Body of pancreas (tissue), 4 donors: Measurements from ENCODE around the gene PIEZO2. TPM values are rescaled to one million over a fixed set of nuclear protein-coding genes. Genes with fewer than 3 reads are reported as not detected.

Source experiments
- ATAC-seq: fragments of 150-250 bp; one replicate; pipeline ENCODE4 v1.9.1; 2016
- DNase-seq, 4 donors: peaks; one replicate each; pipeline ENCODE4 v3.0.0-alpha.2; 2019
- H3K27ac ChIP-seq, 4 donors: fragments of 200-600 bp; sonication (generic); 1 replicate in 3 of 4; 2 replicates in 1 of 4; pipeline versions ENCODE4 v1.5.1 to v1.6.1; 2016 to 2019; ENCODE audit warnings: mild to moderate bottlenecking in 1 of 4, mixed read lengths in 1 of 4, moderate library complexity in 1 of 4
- H3K27me3 ChIP-seq, 2 donors: fragments of 200-600 bp; sonication (generic); one replicate each; pipeline ENCODE4 v1.6.0; 2016; ENCODE audit warnings: mild to moderate bottlenecking in 1 of 2
- H3K36me3 ChIP-seq, 2 donors: fragments of 200-600 bp; sonication (generic); replicated peaks in 1 of 2; 2 replicates each; pipeline ENCODE4 v1.5.1; 2016; ENCODE audit warnings: low read depth in 2 of 2; ENCODE audit not compliant: insufficient read depth in 1 of 2
- H3K4me1 ChIP-seq: fragments of 200-600 bp; sonication (generic); one replicate; pipeline ENCODE4 v1.6.0; 2016
- H3K4me3 ChIP-seq, 2 donors: fragments of 200-600 bp; sonication (generic); 1 replicate in 1 of 2; 2 replicates in 1 of 2; pipeline ENCODE4 v1.5.1; 2016 to 2019
- H3K9me3 ChIP-seq, 3 donors: fragments of 200-600 bp; sonication (generic); 1 replicate in 2 of 3; 2 replicates in 1 of 3; pipeline ENCODE4 v1.5.1; 2016
- CTCF ChIP-seq, 7 experiments: fragments of 450-650 bp in 4 of 7; fragments of 200-600 bp in 3 of 7; sonication (generic) in 3 of 7; IDR thresholded peaks; one replicate each; pipeline ENCODE4 v1.5.1; 2016 to 2019; ENCODE audit warnings: antibody characterized with exemption in 7 of 7
- POLR2A ChIP-seq, 3 donors: fragments of 450-650 bp; IDR thresholded peaks; one replicate each; pipeline ENCODE4 v1.6.1; 2016; ENCODE audit warnings: antibody characterized with exemption in 3 of 3, mild to moderate bottlenecking in 2 of 3
- WGBS, 2 donors: methylation state at CpG; one replicate each; pipeline ENCODE4 v1.1.5; 2017; 5-methylcytosine and 5-hydroxymethylcytosine counted together
- intact Hi-C: fragments of 100-400 bp; cut with DNase I; formaldehyde crosslinking; loops from one replicate; pipeline ENCODE4 v1.15.1; 2023
- total RNA-seq, 2 donors: library from RNA; depleted of rRNA; stranded (reverse); fragments of >200 nt; gene quantifications; one replicate each; pipeline ENCODE4 v1.1.0, GENCODE V29; 2016

The PIEZO2 gene
- total RNA-seq, 2 donors from 2014 or later: 0.33 to 40.7 TPM

GRCh38 chr18:10679557-10680270, 469.7 kb downstream of the PIEZO2 start:
- Histone ChIP-seq H3K4me3 (no peak overlapping the region), H3K36me3 (no peaks in the 10 kb centered on the region), H3K27me3 (no peaks in the 10 kb centered on the region), H3K9me3 (no peaks in the 10 kb centered on the region), H3K4me1 (no peaks in the 10 kb centered on the region), H3K27ac (no peak overlapping the region)
- WGBS, 2 donors: 64 to 65% methylated on average over 3 of the region's 3 CpGs
- no peak for DNase-seq
- TF ChIP-seq CTCF (IDR thresholded peaks at IDR 0.05): no peak
- no peak for TF ChIP-seq POLR2A (IDR thresholded peaks at IDR 0.05)
- ATAC-seq: no peak
- intact Hi-C loops: no loop called here

GRCh38 chr18:10671441-10671840, 477.9 kb downstream of the PIEZO2 start:
- no peaks in the 10 kb centered on the region for H3K27me3 ChIP-seq
- intact Hi-C loops: no loop called here
- no peaks in the 10 kb centered on the region for H3K36me3 ChIP-seq
- H3K4me3 ChIP-seq: no peak overlapping the region
- ATAC-seq: no peak
- no peak for TF ChIP-seq CTCF (IDR thresholded peaks at IDR 0.05)
- no peak for TF ChIP-seq POLR2A (IDR thresholded peaks at IDR 0.05)
- DNase-seq: no peak
- no peak overlapping the region for H3K27ac ChIP-seq
- no peaks in the 10 kb centered on the region for H3K9me3 ChIP-seq
- WGBS, 2 donors: 56 to 65% methylated on average over 4 of the region's 4 CpGs
- H3K4me1 ChIP-seq: no peaks in the 10 kb centered on the region

GRCh38 chr18:10670856-10671255, 478.5 kb downstream of the PIEZO2 start:
- intact Hi-C loops: no loop called here
- ATAC-seq (no peak), DNase-seq (no peak)
- no peak for TF ChIP-seq POLR2A (IDR thresholded peaks at IDR 0.05)
- no peak for TF ChIP-seq CTCF (IDR thresholded peaks at IDR 0.05)
- Histone ChIP-seq H3K4me3 (no peak overlapping the region), H3K4me1 (no peaks in the 10 kb centered on the region), H3K36me3 (no peaks in the 10 kb centered on the region), H3K9me3 (no peaks in the 10 kb centered on the region), H3K27me3 (no peaks in the 10 kb centered on the region), H3K27ac (no peak overlapping the region)
- 59 to 86% methylated on average over 5 of the region's 5 CpGs for WGBS, 2 donors

- no peak overlapping the region for H3K4me3 ChIP-seq
- 54 to 64% methylated on average over 7 of the region's 7 CpGs for WGBS, 2 donors
- DNase-seq: no peak
- ATAC-seq: no peak
- TF ChIP-seq POLR2A (IDR thresholded peaks at IDR 0.05) (no peak), CTCF (IDR thresholded peaks at IDR 0.05) (no peak)
- H3K9me3 ChIP-seq: no peaks in the 10 kb centered on the region
- no peaks in the 10 kb centered on the region for H3K36me3 ChIP-seq
- H3K27me3 ChIP-seq: no peaks in the 10 kb centered on the region
- intact Hi-C loops: no loop called here
- H3K4me1 ChIP-seq: no peaks in the 10 kb centered on the region
- no peak overlapping the region for H3K27ac ChIP-seq
These were observed 479.8 kb downstream of the PIEZO2 start for GRCh38 chr18:10669441-10670100.
